ENCODE data around the gene RWDD4. TPM values are rescaled to one million over a fixed set of nuclear protein-coding genes. Genes with fewer than 3 reads are reported as not detected.

The RWDD4 gene
- polyA plus RNA-seq, 1 donor (not counting 4 experiments of a cell fraction or from before 2014, with no cell fraction given), result 25.5 TPM

- H2AFZ ChIP-seq (ENCODE audit: control insufficient read depth, low read length), result no peak overlapping the region
- H3K4me2 ChIP-seq (ENCODE audit: control insufficient read depth, extremely low read depth, insufficient read depth, low read depth, low read length), result no peak overlapping the region
- no peaks in the 10 kb centered on the region for H3K27me3 ChIP-seq (ENCODE audit: control insufficient read depth, extremely low read depth, insufficient read depth, low read length)
- FAIRE-seq (peak; percentile 41), DNase-seq (ENCODE audit: low read depth, low spot score) (no peak)
- no peaks in the 10 kb centered on the region for H3K9me1 ChIP-seq (ENCODE audit: control insufficient read depth, extremely low read depth, insufficient read depth, low read length)
- no peaks in the 10 kb centered on the region for H3K79me2 ChIP-seq (ENCODE audit: control insufficient read depth, insufficient read depth, low read length)
- H3K4me3 ChIP-seq (ENCODE audit: control insufficient read depth in 2 of 3, extremely low read depth in 1 of 3, insufficient read depth in 2 of 3, low read depth in 1 of 3, low read length in 3 of 3), result no peak overlapping the region
- no peaks in the 10 kb centered on the region for H3K9me3 ChIP-seq (ENCODE audit: control insufficient read depth, low read depth, low read length)
- H4K20me1 ChIP-seq (ENCODE audit: control insufficient read depth, extremely low read depth, insufficient read depth, low read length), result no peaks in the 10 kb centered on the region
- no peak overlapping the region for H3K27ac ChIP-seq (ENCODE audit: control insufficient read depth, insufficient read depth, low read length)
- H3K36me3 ChIP-seq (ENCODE audit: control insufficient read depth in 2 of 2, extremely low read depth in 1 of 2, insufficient read depth in 2 of 2, low read length in 2 of 2), result peaks cover 8 to 18% of the 10 kb centered on the region in 2 experiments
- peak in 1 of 3 experiments; percentile 2 for TF ChIP-seq CTCF (optimal IDR thresholded peaks at IDR 0.05 in 1 of 3, IDR thresholded peaks at IDR 0.05 in 1 of 3, conservative IDR thresholded peaks at IDR 0.05 in 1 of 3; ENCODE audit: extremely low read depth in 1 of 3, insufficient read depth in 2 of 3, low read length in 3 of 3)
- no peak for TF ChIP-seq EZH2 (IDR thresholded peaks at IDR 0.05; ENCODE audit: low read length)
- dilution Hi-C loops (cut with MboI; ENCODE audit: extremely low pct_ligation_motif_present, low sequenced_read_pairs), result no loop called here
- no peak overlapping the region for H3K9ac ChIP-seq (ENCODE audit: control insufficient read depth, extremely low read depth, insufficient read depth, low read length)
- no peaks in the 10 kb centered on the region for H3K4me1 ChIP-seq (ENCODE audit: control insufficient read depth, extremely low read depth, insufficient read depth, low read length)
Observed at GRCh38 chr4:183700407-183700806, 41.4 kb upstream of the RWDD4 start.

- DNase-seq (ENCODE audit: low read depth, low spot score) (no peak), FAIRE-seq (no peak)
- Histone ChIP-seq H3K4me2 (ENCODE audit: control insufficient read depth, extremely low read depth, insufficient read depth, low read depth, low read length) (no peak overlapping the region), H3K27me3 (ENCODE audit: control insufficient read depth, extremely low read depth, insufficient read depth, low read length) (no peaks in the 10 kb centered on the region), H3K9me3 (ENCODE audit: control insufficient read depth, low read depth, low read length) (no peaks in the 10 kb centered on the region), H3K36me3 (ENCODE audit: control insufficient read depth in 2 of 2, extremely low read depth in 1 of 2, insufficient read depth in 2 of 2, low read length in 2 of 2) (peaks cover 7 to 18% of the 10 kb centered on the region in 2 experiments), H3K27ac (ENCODE audit: control insufficient read depth, insufficient read depth, low read length) (no peak overlapping the region), H3K9ac (ENCODE audit: control insufficient read depth, extremely low read depth, insufficient read depth, low read length) (no peak overlapping the region), H2AFZ (ENCODE audit: control insufficient read depth, low read length) (no peak overlapping the region), H3K79me2 (ENCODE audit: control insufficient read depth, insufficient read depth, low read length) (no peaks in the 10 kb centered on the region), H4K20me1 (ENCODE audit: control insufficient read depth, extremely low read depth, insufficient read depth, low read length) (no peaks in the 10 kb centered on the region), H3K4me1 (ENCODE audit: control insufficient read depth, extremely low read depth, insufficient read depth, low read length) (no peaks in the 10 kb centered on the region), H3K9me1 (ENCODE audit: control insufficient read depth, extremely low read depth, insufficient read depth, low read length) (no peaks in the 10 kb centered on the region), H3K4me3 (ENCODE audit: control insufficient read depth in 2 of 3, extremely low read depth in 1 of 3, insufficient read depth in 2 of 3, low read depth in 1 of 3, low read length in 3 of 3) (no peak overlapping the region)
- TF ChIP-seq EZH2 (IDR thresholded peaks at IDR 0.05; ENCODE audit: low read length) (no peak), CTCF (optimal IDR thresholded peaks at IDR 0.05 in 1 of 3, IDR thresholded peaks at IDR 0.05 in 1 of 3, conservative IDR thresholded peaks at IDR 0.05 in 1 of 3; ENCODE audit: extremely low read depth in 1 of 3, insufficient read depth in 2 of 3, low read length in 3 of 3) (no peak)
- dilution Hi-C loops (cut with MboI; ENCODE audit: extremely low pct_ligation_motif_present, low sequenced_read_pairs), result no loop called here
Observed at GRCh38 chr4:183698909-183699308, 39.9 kb upstream of the RWDD4 start.

Measured in keratinocyte (primary cell).